IMR-90 (cell line): ENCODE results near the gene CXorf38. TPM values are rescaled to one million over a fixed set of nuclear protein-coding genes. Genes with fewer than 3 reads are reported as not detected.
A peak's percentile ranks its signal among the peaks of the same experiment; 100 is the strongest.

ENCODE experiments used
- ATAC-seq: fragments of 200-7000 bp; cut with Tn5 transposase; 2 replicates; pipeline ENCODE4 v1.9.1; 2020; ENCODE audit warnings: low read depth, mild to moderate bottlenecking, moderate library complexity
- BruUV-seq: library from RNA; stranded (reverse); fragments of 400-500 nt; replicated peaks from 2 replicates; lab custom pipeline; 2021; lab: Mats Ljungman, UMichigan
- CTCF ChIA-PET: fragments of 300-600 bp; formaldehyde crosslinking; extraction: SDS; loops from one replicate; lab custom pipeline; 2021; ENCODE audit warnings: antibody characterized with exemption; lab: Yijun Ruan, JAX
- POLR2A ChIA-PET: fragments of 300-600 bp; sonication (Branson Sonifier 250); formaldehyde crosslinking; loops from one replicate; lab custom pipeline; 2022; ENCODE audit warnings: antibody characterized with exemption; ENCODE audit not compliant: unreplicated experiment; lab: Charles Lee
- DNase-seq: peaks from one replicate; pipeline ENCODE4 v3.0.0; 2013
- H2AFZ ChIP-seq: replicated peaks from 2 replicates; pipeline ENCODE3; 2013; ENCODE audit warnings: low read length, mild to moderate bottlenecking; ENCODE audit not compliant: poor library complexity
- H2AK5ac ChIP-seq: 2 replicates; pipeline ENCODE4 v1.6.1; 2013; ENCODE audit warnings: low read depth, low read length, inconsistent platforms
- H2AK9ac ChIP-seq: replicated peaks from 2 replicates; pipeline ENCODE3; 2013; ENCODE audit warnings: mild to moderate bottlenecking, low read depth, low read length, moderate library complexity; ENCODE audit not compliant: poor library complexity
- H2BK120ac ChIP-seq: 2 replicates; pipeline ENCODE4 v1.6.1; 2013; ENCODE audit warnings: low read depth, low read length, inconsistent platforms
- H2BK15ac ChIP-seq: 3 replicates; pipeline ENCODE4 v1.6.1; 2013; ENCODE audit warnings: low read depth, low read length, inconsistent platforms
- H2BK20ac ChIP-seq: 2 replicates; pipeline ENCODE4 v1.6.1; 2013; ENCODE audit warnings: low read depth, mild to moderate bottlenecking, inconsistent platforms, low read length, moderate library complexity
- H2BK5ac ChIP-seq: 2 replicates; pipeline ENCODE4 v1.6.1; 2013; ENCODE audit warnings: mild to moderate bottlenecking, low read depth, low read length, inconsistent platforms; ENCODE audit not compliant: poor library complexity, severe bottlenecking
- H3K14ac ChIP-seq: replicated peaks from 2 replicates; pipeline ENCODE4 v1.6.1; 2013; ENCODE audit warnings: low read depth, low read length, inconsistent platforms
- H3K18ac ChIP-seq: 2 replicates; pipeline ENCODE4 v1.6.1; 2013; ENCODE audit warnings: low read depth, low read length, control low read depth
- H3K23ac ChIP-seq: 2 replicates; pipeline ENCODE4 v1.6.1; 2013; ENCODE audit warnings: low read depth, low read length, inconsistent platforms
- H3K27ac ChIP-seq: 2 replicates; pipeline ENCODE4 v1.5.1; 2013; ENCODE audit warnings: mild to moderate bottlenecking, control low read depth, low read length; ENCODE audit not compliant: insufficient read depth
- H3K27me3 ChIP-seq: 2 replicates; pipeline ENCODE4 v1.6.1; 2013; ENCODE audit warnings: low read length; ENCODE audit not compliant: control insufficient read depth, insufficient read depth
- H3K36me3 ChIP-seq: 2 replicates; pipeline ENCODE4 v1.6.1; 2013; ENCODE audit warnings: low read length, mixed read lengths; ENCODE audit not compliant: control insufficient read depth, insufficient read depth
- H3K4ac ChIP-seq: 2 replicates; pipeline ENCODE4 v1.6.1; 2013; ENCODE audit warnings: low read depth, low read length, inconsistent platforms
- H3K4me1 ChIP-seq: 2 replicates; pipeline ENCODE4 v1.6.1; 2013; ENCODE audit warnings: low read length, mixed read lengths; ENCODE audit not compliant: control insufficient read depth, insufficient read depth
- H3K4me2 ChIP-seq: 2 replicates; pipeline ENCODE4 v1.6.1; 2013; ENCODE audit warnings: low read depth, mild to moderate bottlenecking, control low read depth, low read length, moderate library complexity
- H3K4me3 ChIP-seq: 2 replicates; pipeline ENCODE4 v1.5.1; 2013; ENCODE audit warnings: low read depth, mild to moderate bottlenecking, control low read depth, low read length, moderate library complexity; ENCODE audit not compliant: insufficient read depth
- H3K56ac ChIP-seq: 2 replicates; pipeline ENCODE4 v1.6.1; 2013; ENCODE audit warnings: low read length, inconsistent platforms; ENCODE audit not compliant: insufficient read depth; ENCODE audit errors: extremely low read depth
- H3K79me1 ChIP-seq, 2 experiments: 2 replicates each; pipeline ENCODE4 v1.6.1; 2013; ENCODE audit warnings: low read length in 2 of 2, inconsistent platforms in 1 of 2, low read depth in 1 of 2
- H3K9ac ChIP-seq: 2 replicates; pipeline ENCODE4 v1.6.1; 2013; ENCODE audit warnings: low read depth, low read length, control low read depth
- H3K9me1 ChIP-seq: 2 replicates; pipeline ENCODE4 v1.6.1; 2013; ENCODE audit warnings: low read length, inconsistent platforms; ENCODE audit not compliant: insufficient read depth
- H3K9me3 ChIP-seq: 2 replicates; pipeline ENCODE4 v1.6.1; 2013; ENCODE audit warnings: low read length; ENCODE audit not compliant: control insufficient read depth, insufficient read depth
- H4K20me1 ChIP-seq: 2 replicates; pipeline ENCODE4 v1.6.1; 2013; ENCODE audit warnings: low read length, inconsistent platforms; ENCODE audit not compliant: insufficient read depth
- H4K5ac ChIP-seq: 2 replicates; pipeline ENCODE4 v1.6.1; 2013; ENCODE audit warnings: mild to moderate bottlenecking, low read depth, low read length, control low read depth
- H4K8ac ChIP-seq, 2 experiments: 2 replicates each; pipeline ENCODE4 v1.6.1; 2013; ENCODE audit warnings: low read depth in 2 of 2, low read length in 2 of 2, control low read depth in 1 of 2, inconsistent platforms in 1 of 2
- H4K91ac ChIP-seq: 2 replicates; pipeline ENCODE4 v1.6.1; 2013; ENCODE audit warnings: low read depth, low read length, inconsistent platforms; ENCODE audit not compliant: insufficient read depth
- ELK1 ChIP-seq: fragments of 150-350 bp; IDR thresholded peaks from 2 replicates; pipeline ENCODE4 v1.6.1; 2016; ENCODE audit warnings: low read depth, mild to moderate bottlenecking, low read length, moderate library complexity, borderline replicate concordance
- MAZ ChIP-seq: IDR thresholded peaks from 2 replicates; pipeline ENCODE4 v1.6.1; 2012; ENCODE audit warnings: low read depth, mild to moderate bottlenecking, low read length, improper control_type of control experiment, moderate library complexity, borderline replicate concordance
- NFE2L2 ChIP-seq: fragments of 150-350 bp; IDR thresholded peaks from 2 replicates; pipeline ENCODE4 v1.6.1; 2016; ENCODE audit warnings: low read depth, mild to moderate bottlenecking, low read length
- RAD21 ChIP-seq: IDR thresholded peaks from 2 replicates; pipeline ENCODE4 v1.6.1; 2012; ENCODE audit warnings: low read length, improper control_type of control experiment
- SMC3 ChIP-seq: fragments of 150-350 bp; IDR thresholded peaks from 2 replicates; pipeline ENCODE4 v1.6.1; 2016; ENCODE audit warnings: low read depth, mild to moderate bottlenecking, antibody characterized with exemption, low read length, moderate library complexity
- USF2 ChIP-seq: fragments of 150-350 bp; IDR thresholded peaks from 2 replicates; pipeline ENCODE4 v1.6.1; 2017; ENCODE audit warnings: mild to moderate bottlenecking, antibody characterized with exemption, low read length, low read depth
- WGBS, 2 experiments: methylation state at CpG; one replicate each; pipeline versions ENCODE4 v1.1.5 to v1.1.7; 2013; ENCODE audit warnings: missing lambda C conversion rate in 2 of 2; ENCODE audit not compliant: insufficient read length in 1 of 2; ENCODE audit errors: extremely low coverage in 2 of 2; 5-methylcytosine and 5-hydroxymethylcytosine counted together
- dilution Hi-C: fragments of 300-500 bp; cut with HindIII; formaldehyde crosslinking; loops from one replicate; pipeline ENCODE4 v1.14.3; 2018; ENCODE audit warnings: low sequenced_read_pairs; ENCODE audit not compliant: unreplicated experiment
- in situ Hi-C: fragments of 300-500 bp; cut with MboI; formaldehyde crosslinking; loops from 3 replicates; pipeline ENCODE4 v1.14.3; 2019; ENCODE audit warnings: low sequenced_read_pairs, inconsistent platforms, mixed read lengths
- intact Hi-C: fragments of 100-400 bp; cut with micrococcal nuclease; formaldehyde crosslinking; loops from 2 replicates; pipeline ENCODE4 v1.10.0; 2022
- polyA plus RNA-seq, 3 experiments: library from polyadenylated mRNA; depleted of rRNA; stranded (reverse); fragments of >200 nt; gene quantifications; 2 replicates each; pipeline ENCODE4 v1.2.3, GENCODE V29; 2012; ENCODE audit warnings: low replicate concordance in 1 of 3
- total RNA-seq: library from RNA; depleted of rRNA; stranded (reverse); fragments of >200 nt; gene quantifications from 2 replicates; pipeline ENCODE4 v1.2.3, GENCODE V29; 2012

Gene CXorf38
- total and polyA plus RNA-seq, 2 of the 4 experiments (the other 2 are of a cell fraction) = 7.0 to 9.9 TPM

GRCh38 chrX:40617566-40617965 is 29.8 kb downstream of the CXorf38 start:
- Histone ChIP-seq H4K8ac (no peak overlapping the region), H2BK20ac (no peak overlapping the region), H3K14ac (no peak overlapping the region), H3K27me3 (peaks cover 5% of the 10 kb centered on the region), H3K4ac (no peak overlapping the region), H3K23ac (no peak overlapping the region), H2AK9ac (no peak overlapping the region), H3K9me3 (no peaks in the 10 kb centered on the region), H2AFZ (no peak overlapping the region), H3K79me1 (no peaks in the 10 kb centered on the region), H2BK120ac (no peak overlapping the region), H2BK5ac (no peak overlapping the region), H3K4me1 (no peaks in the 10 kb centered on the region), H3K9me1 (no peaks in the 10 kb centered on the region), H3K4me3 (no peak overlapping the region), H3K18ac (no peak overlapping the region), H3K4me2 (no peak overlapping the region), H4K20me1 (no peaks in the 10 kb centered on the region), H2BK15ac (no peak overlapping the region), H2AK5ac (no peak overlapping the region), H3K36me3 (no peaks in the 10 kb centered on the region), H3K9ac (no peak overlapping the region), H4K5ac (no peak overlapping the region), H3K27ac (no peak overlapping the region), H4K91ac (no peak overlapping the region), H3K56ac (no peak overlapping the region)
- TF ChIP-seq SMC3 = no peak
- no peak for TF ChIP-seq RAD21
- TF ChIP-seq MAZ = no peak
- no peak for TF ChIP-seq ELK1
- no peak for TF ChIP-seq USF2
- TF ChIP-seq NFE2L2 = no peak
- POLR2A ChIA-PET = no interaction called here
- ATAC-seq (no peak), DNase-seq (peak; percentile 1)
- CTCF ChIA-PET = interaction anchor here (1.1 kb wide), 1 partner anchor 10 kb away, joined by 3 read pairs; no protein-coding TSS in a partner anchor
- in situ Hi-C loops (no loop called here), dilution Hi-C loops (no loop called here), intact Hi-C loops (no loop called here)
- no TSS peak for BruUV-seq
- WGBS, 2 experiments = no CpG with 5 or more reads among the region's 7 CpGs
